Measurements from ENCODE around the gene HCK. TPM values are rescaled to one million over a fixed set of nuclear protein-coding genes. Genes with fewer than 3 reads are reported as not detected.

Gene HCK
- total RNA-seq, result not detected in 2 replicates

DNA sequence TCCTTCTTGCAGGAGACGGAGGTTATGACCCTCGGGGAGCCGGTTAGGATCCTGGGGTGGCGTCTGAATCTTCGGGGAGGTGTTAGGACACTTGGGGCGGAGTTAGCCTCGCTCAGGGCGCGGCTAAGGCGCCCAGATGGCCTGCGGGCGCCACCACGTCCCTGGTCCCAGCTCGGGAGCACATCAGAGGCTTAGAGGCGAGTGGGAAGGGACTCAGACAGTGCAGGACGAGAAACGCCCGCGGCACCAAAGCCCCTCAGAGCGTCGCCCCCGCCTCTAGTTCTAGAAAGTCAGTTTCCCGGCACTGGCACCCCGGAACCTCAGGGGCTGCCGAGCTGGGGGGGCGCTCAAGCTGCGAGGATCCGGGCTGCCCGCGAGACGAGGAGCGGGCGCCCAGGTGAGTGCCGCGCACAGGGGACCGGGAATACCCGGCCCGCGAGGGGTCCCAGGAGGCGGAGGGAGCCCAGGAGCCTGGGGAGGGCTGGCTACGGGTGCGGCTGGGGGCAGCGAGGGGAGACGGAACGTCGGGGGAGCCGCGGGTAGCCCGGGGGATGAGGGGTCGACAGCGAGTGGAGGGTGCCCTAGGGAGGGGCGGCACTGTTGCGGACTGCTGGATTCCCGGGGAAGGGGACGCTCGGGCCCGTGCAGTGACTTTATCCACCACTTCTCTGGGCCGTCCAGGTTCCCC is at the start of gene HCK:
Gene HCK (plus strand): TSS at position 153 of the 688 bp plus-strand sequence.
- no peak for DNase-seq (ENCODE audit: low read depth, low spot score)

- DNase-seq (ENCODE audit: low read depth, low spot score), result no peak
Observed at GRCh38 chr20:32003325-32003724, 48.7 kb upstream of the HCK start.

DNA sequence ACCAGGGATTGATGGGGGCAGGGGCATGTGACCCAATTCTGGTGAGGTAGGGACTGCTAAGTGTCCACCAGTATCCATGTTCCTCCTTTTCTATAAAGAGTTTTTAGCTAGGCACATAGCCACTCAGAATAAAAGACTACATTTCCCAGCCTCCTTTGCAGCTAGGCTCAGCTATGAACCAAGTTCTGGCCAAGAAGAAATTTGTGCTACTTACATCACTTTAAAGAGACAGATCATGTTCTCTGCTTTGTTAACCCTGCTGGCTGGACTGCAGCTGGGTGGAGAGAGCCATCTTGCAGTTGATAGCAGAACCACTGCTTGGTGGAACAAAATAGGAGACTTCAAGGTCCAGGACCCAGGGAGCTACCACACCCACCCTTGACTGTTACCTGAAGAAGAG is 47.1 kb upstream of the HCK start:
- no peak for DNase-seq (ENCODE audit: low read depth, low spot score)

GRCh38 chr20:32006053-32006452 is 46.0 kb upstream of the HCK start:
- no peak for DNase-seq (ENCODE audit: low read depth, low spot score)

DNA sequence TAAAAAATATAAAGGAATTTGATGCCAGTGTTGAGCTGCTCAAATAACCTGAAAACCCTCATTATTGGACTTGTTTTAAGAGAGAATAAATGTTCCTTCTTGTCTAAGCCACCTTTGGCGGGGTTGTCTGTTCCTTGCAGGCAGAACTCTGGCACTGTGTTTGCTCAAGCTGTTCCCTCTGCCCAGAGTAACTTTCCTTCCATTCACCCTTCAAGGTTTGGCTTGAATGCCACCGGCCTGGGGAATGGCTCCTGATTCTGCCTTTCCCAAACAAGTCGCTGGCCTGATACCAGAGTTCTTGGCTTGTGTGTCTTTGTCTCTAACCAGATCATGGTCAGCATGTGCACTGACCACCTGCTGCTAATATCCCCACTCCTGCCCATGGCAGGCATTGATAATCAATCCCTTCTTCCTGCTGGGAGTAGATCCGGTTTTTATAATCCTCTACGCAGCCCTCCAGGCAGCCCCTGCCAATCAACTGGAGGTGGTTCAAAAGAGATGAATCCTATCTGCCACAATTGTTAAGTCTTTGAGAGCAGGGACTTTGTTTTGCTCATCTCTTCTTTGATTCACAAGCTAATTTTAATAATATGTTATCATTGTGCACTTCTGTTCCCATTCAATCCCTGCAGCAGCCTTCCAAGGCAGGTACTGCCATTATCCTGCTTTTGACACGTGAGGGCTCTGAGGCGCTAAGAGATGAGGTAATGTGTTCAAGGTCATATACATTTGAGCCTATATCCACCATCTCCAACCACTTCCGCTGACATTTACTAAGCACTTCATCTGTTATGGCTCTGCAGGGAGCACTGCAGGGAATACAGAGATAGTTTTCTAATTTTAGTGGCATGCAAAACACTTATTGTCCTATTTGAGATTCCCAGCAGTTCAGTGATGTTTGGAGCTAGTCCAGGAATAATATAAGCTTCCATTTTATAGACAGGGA is 44.9 kb upstream of the HCK start:
- no peak for DNase-seq (ENCODE audit: low read depth, low spot score)

DNA sequence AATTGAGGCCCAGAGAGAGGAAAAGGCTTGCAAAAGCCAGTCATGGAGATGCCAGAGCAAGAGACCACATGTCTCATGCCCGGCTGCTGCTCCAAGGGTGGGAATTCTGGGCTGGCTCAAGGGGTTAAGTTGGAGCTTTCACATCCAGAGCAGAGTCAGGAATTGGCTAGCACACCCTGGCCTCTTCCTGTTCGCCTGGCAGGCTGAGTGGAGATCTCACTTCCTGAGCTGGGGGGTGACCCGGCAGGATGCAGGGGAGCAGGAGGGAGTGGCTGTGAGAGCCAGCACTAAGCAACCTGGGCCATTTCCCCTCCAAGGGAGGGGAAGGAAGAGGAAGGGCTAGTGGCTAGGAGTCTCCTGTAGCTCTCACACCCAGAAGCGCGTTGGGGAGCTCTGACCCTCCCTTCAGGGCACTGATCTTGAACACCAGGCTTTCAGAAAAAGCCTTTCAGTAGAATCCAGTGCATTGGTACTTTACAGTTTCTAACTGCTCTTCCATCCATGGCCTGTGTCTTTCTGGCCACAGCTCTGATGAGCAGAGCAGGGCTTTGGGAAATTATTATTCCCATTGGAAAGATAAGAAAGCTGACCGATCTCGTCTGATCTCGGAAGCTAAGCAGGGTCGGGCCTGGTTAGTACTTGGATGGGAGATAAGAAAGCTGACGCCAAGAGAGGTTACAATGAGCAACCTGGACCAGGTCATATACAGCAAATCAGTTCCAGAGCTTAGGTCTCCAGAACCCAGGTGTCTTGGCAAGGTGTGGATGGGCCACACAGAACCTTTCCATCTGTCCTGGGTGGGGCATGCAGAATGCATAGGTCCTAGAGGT is 44.0 kb upstream of the HCK start:
- DNase-seq (ENCODE audit: low read depth, low spot score), result peak; percentile 51

DNA sequence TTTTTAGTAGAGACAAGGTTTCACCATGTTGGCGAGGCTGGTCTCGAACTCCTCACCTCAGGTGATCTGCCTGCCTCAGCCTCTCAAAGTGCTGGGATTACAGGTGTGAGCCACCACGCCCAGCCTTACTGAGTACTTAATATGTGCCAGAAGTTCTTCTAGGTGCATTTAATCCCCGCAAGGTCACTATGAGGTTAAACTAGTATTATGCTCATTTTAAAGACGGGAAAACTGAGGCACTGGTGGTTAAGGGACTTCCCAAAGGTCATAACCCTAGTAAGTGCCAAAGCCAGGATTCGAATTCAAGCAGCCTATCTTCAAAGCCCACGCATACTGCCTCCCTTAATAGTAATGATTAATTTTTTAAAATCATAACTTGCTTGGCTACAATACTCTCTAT is 42.5 kb upstream of the HCK start:
- no peak for DNase-seq (ENCODE audit: low read depth, low spot score)

DNA sequence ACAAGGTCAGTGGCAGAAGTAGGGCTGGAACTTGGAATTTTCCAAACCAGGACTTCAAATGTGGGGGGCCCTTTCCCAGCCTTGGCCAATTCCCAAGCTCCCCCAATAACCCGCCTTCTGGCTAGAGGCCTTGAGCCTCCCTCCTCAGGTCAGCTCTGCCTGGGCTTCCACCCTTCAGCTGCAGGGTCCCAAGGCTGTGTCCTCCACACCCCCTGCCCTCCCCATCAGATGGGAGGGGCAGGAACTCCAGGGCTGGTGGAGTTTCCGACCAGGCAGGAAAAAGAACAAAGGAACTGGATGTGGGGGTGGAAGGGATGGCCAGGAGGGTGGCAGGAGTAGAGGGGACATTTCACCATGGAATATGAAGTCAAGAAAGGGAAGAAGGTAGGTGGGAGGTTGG is 41.9 kb upstream of the HCK start, which contains the start of gene CCM2L:
Gene CCM2L (plus strand): TSS at position 338 of the 400 bp plus-strand sequence. CDS start 17 bp downstream, at position 355.
- no peak for DNase-seq (ENCODE audit: low read depth, low spot score)

- DNase-seq (ENCODE audit: low read depth, low spot score), result no peak
Observed at GRCh38 chr20:32010666-32011065, 41.4 kb upstream of the HCK start.

GRCh38 chr20:32012159-32012688 is 39.8 kb upstream of the HCK start:
- DNase-seq (ENCODE audit: low read depth, low spot score), result no peak

DNA sequence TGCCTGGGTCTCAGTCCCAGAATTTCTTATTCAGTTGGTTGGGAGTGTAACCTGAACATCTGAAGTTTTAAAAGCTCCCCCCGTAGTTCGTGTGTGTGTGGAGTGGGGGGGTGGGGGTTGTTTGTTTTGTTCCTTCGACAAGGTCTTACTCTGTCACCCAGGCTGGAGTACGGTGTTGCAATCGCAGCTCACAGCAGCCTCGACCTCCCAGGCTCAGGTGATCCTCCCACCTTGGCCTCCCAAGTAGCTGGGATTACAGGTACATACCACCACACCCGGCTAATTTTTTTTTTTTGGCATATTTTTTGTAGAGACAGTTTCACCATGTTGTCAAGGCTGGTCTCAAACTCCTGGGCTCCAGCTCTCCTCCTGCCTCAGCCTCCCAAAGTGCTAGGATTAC is 38.7 kb upstream of the HCK start:
- DNase-seq (ENCODE audit: low read depth, low spot score), result no peak

DNA sequence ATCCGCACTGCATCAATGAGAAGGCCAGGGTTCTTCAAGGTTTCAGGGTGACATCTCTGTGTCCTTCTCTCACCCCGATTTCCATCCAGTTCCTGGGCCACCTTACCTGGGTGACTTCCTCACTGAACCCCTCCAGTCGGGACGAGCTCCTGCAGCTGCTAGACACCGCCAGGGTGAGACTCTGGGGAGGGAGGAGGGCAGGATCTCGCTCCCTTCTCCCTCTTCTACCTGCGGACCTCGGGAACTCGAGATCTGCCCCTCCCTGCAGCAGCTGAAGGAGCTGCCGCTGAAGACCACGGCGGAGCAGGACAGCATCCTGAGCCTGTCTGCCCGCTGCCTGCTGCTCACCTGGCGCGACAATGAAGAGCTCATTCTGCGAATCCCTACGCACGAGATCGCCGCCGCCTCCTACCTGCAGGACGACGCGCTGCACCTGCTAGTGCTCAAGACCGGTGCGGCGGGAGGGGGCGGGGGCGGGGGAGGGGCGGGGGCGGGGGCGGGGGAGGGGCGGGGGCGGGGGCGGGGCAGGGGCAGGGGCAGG is 34.3 kb upstream of the HCK start:
- DNase-seq (ENCODE audit: low read depth, low spot score), result no peak

- DNase-seq (ENCODE audit: low read depth, low spot score), result no peak
Observed at GRCh38 chr20:32018269-32019155, 33.5 kb upstream of the HCK start.

DNA sequence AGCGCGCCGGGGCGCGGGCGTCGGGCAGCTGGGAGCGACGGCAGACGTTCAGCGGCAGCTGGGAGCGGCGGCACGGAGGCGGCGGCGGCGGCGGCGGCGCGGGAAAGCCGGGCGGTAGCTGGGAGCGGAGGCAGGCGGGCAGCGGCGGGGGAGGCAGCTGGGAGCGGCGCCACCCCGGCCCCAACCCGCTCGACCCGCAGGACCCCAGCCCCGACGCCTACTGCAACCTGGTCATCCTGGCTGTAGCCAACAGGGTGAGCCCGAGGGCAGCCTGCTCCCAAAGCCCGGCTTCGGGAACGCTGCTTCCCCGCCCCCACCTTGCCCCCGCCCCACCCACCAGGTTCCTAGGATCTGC is 32.9 kb upstream of the HCK start:
- no peak for DNase-seq (ENCODE audit: low read depth, low spot score)

DNA sequence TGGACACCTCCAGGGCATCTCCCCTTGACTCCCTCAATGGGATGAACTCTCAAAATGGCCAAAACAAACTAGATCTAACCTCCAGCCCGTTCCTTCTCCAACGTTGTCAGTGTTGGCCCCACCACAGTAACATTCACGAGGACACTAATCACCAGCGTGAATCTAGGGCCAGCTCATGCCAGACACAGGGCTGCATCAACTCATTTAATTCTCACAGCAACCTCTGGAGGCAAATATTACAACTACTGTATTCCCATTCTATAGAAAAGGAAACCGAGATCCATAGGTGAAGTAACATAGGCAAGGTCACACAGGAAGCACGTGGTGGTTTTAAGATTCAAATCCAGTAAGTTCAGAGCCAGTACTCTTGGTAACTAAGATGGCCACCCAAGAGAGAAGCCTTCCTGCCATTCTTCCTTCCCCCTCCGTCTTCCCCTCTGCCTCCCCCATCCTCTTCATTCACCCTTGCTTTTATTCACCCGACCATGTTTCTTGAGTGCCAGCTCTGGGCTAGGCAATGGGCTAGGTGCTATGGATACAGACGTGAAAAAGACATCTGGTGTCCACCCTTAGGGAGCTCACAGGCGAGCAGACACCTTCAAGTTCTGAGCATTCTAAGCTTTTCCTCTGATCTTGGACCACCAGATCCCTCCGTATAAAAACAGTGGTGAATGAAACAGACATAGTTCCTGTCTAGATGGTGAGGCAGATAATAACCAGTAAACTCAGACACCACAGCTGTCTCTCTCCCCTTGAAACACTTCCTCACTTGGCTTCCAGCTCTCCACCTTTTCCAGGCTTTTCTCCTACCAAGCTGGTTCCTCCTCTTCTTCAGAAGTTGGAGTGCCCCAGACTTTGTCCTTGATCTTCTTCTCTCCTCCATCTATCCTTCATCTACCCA is 32.2 kb upstream of the HCK start:
- DNase-seq (ENCODE audit: low read depth, low spot score), result no peak

GRCh38 chr20:32021091-32021490 is 31.0 kb upstream of the HCK start:
- DNase-seq (ENCODE audit: low read depth, low spot score), result no peak

- no peak for DNase-seq (ENCODE audit: low read depth, low spot score)
Observed at GRCh38 chr20:32024683-32025295, 27.3 kb upstream of the HCK start.

- no peak for DNase-seq (ENCODE audit: low read depth, low spot score)
Observed at GRCh38 chr20:32027643-32028042, 24.4 kb upstream of the HCK start.
